Smooth muscle cell (in vitro differentiated cells): ENCODE results near the gene LCLAT1. TPM values are rescaled to one million over a fixed set of nuclear protein-coding genes. Genes with fewer than 3 reads are reported as not detected.
A peak's percentile ranks its signal among the peaks of the same experiment; 100 is the strongest.

Experiments used
- DNase-seq: peaks from one replicate; lab custom pipeline; 2025; ENCODE audit not compliant: unreplicated experiment; lab: John Stamatoyannopoulos, UW
- H2AFZ ChIP-seq: fragments of 200-600 bp; sonication (generic); 2 replicates; pipeline ENCODE4 v1.6.0; 2016; ENCODE audit warnings: antibody characterized with exemption, low read depth, mild to moderate bottlenecking
- H3F3A ChIP-seq: fragments of 200-600 bp; sonication (generic); 2 replicates; pipeline ENCODE4 v1.6.0; 2017; ENCODE audit warnings: antibody characterized with exemption, low read depth
- H3K27ac ChIP-seq: fragments of 200-600 bp; sonication (generic); 2 replicates; pipeline ENCODE4 v1.5.1; 2016; ENCODE audit warnings: low read depth, mild to moderate bottlenecking
- H3K27me3 ChIP-seq: fragments of 200-600 bp; sonication (generic); 2 replicates; pipeline ENCODE4 v1.6.1; 2016; ENCODE audit warnings: low read depth, mild to moderate bottlenecking
- H3K36me3 ChIP-seq: fragments of 200-600 bp; sonication (generic); 2 replicates; pipeline ENCODE4 v1.5.1; 2016; ENCODE audit warnings: low read depth
- H3K4me1 ChIP-seq: fragments of 200-600 bp; sonication (generic); 2 replicates; pipeline ENCODE4 v1.5.1; 2016; ENCODE audit warnings: low read depth
- H3K4me2 ChIP-seq: fragments of 200-600 bp; sonication (generic); 2 replicates; pipeline ENCODE4 v1.6.0; 2016; ENCODE audit warnings: mild to moderate bottlenecking
- H3K4me3 ChIP-seq: fragments of 200-600 bp; sonication (generic); 2 replicates; pipeline ENCODE4 v1.5.1; 2016; ENCODE audit warnings: mild to moderate bottlenecking
- H3K79me2 ChIP-seq: fragments of 200-600 bp; sonication (generic); 2 replicates; pipeline ENCODE4 v1.6.0; 2016; ENCODE audit warnings: low read depth, mild to moderate bottlenecking
- H3K9ac ChIP-seq: fragments of 200-600 bp; sonication (generic); 2 replicates; pipeline ENCODE4 v1.6.0; 2016; ENCODE audit warnings: low read depth
- H3K9me3 ChIP-seq: fragments of 200-600 bp; sonication (generic); replicated peaks from 2 replicates; pipeline ENCODE4 v1.5.1; 2016; ENCODE audit warnings: low read depth
- H4K20me1 ChIP-seq: fragments of 200-600 bp; sonication (generic); 2 replicates; pipeline ENCODE4 v1.6.0; 2016; ENCODE audit warnings: low read depth
- WGBS: methylation state at CpG from one replicate; pipeline ENCODE4 v1.1.7; 2016; ENCODE audit warnings: low lambda C conversion rate; 5-methylcytosine and 5-hydroxymethylcytosine counted together
- polyA plus RNA-seq: library from polyadenylated mRNA; unstranded; fragments of >200 nt; fragmentation: Nextera tagmentation; extraction: Ambion mirVana; gene quantifications from 2 replicates; pipeline ENCODE4 v1.2.1, GENCODE V29; 2016
- total RNA-seq: library from RNA; depleted of rRNA; stranded (reverse); fragments of >200 nt; gene quantifications from 2 replicates; pipeline ENCODE4 v1.2.3, GENCODE V29; 2014
- TF ChIP-seq, protein P1 (sequence below): fragments of 200-600 bp; sonication (generic); IDR thresholded peaks from 2 replicates; pipeline ENCODE4 v1.5.1; 2017; ENCODE audit warnings: borderline replicate concordance, mild to moderate bottlenecking, antibody characterized with exemption; ENCODE audit not compliant: insufficient read depth, poor library complexity, severe bottlenecking

The LCLAT1 gene
- total and polyA plus RNA-seq, 2 experiments from 2014 or later, result 2.6 to 11.7 TPM

DNA sequence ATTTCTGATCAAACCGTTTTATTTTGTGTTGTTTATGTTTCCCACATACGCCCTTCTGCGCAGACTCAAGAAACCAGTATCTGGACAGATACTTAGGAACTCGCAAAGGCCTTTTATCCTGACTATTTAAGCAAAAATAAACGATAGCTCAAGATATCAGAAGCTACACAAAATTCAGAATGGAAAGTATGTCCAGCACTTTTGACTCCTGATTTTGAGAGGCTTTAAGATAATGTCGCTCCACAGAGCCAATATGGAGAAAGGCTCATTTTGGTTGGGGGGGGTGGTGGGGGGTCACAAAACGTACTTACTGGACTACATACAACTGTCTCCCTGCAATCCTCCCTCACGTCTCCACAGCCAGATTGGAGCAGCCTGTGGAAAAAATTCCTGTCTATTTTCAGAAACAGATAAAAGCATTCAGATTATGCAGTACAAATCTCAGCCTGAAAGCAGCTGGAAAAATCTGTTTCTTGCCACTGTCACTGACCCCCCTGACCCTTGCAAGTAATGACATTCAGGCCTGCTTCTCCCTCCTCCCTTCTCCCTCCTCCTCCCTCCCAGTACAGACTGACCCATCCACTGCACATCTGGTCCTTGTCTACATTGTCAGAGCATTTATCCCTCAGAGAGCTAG is 34.9 kb upstream of the LCLAT1 start:
- DNase-seq, result no peak
- no peak overlapping the region for H3K9ac ChIP-seq
- WGBS, result 16% methylated on average over 8 of the region's 8 CpGs
- peak overlapping the region; percentile 40 for H3K27ac ChIP-seq
- peak overlapping the region; percentile 22 for H3K4me2 ChIP-seq
- peaks cover 25% of the 10 kb centered on the region for H3K4me1 ChIP-seq
- no peaks in the 10 kb centered on the region for H3K36me3 ChIP-seq
- H2AFZ ChIP-seq, result no peak overlapping the region
- no peaks in the 10 kb centered on the region for H3K27me3 ChIP-seq
- peaks cover 48% of the 10 kb centered on the region for H3F3A ChIP-seq
- H3K4me3 ChIP-seq, result no peak overlapping the region
- H3K79me2 ChIP-seq, result no peaks in the 10 kb centered on the region
- no peaks in the 10 kb centered on the region for H4K20me1 ChIP-seq
- TF ChIP-seq, protein P1, sequence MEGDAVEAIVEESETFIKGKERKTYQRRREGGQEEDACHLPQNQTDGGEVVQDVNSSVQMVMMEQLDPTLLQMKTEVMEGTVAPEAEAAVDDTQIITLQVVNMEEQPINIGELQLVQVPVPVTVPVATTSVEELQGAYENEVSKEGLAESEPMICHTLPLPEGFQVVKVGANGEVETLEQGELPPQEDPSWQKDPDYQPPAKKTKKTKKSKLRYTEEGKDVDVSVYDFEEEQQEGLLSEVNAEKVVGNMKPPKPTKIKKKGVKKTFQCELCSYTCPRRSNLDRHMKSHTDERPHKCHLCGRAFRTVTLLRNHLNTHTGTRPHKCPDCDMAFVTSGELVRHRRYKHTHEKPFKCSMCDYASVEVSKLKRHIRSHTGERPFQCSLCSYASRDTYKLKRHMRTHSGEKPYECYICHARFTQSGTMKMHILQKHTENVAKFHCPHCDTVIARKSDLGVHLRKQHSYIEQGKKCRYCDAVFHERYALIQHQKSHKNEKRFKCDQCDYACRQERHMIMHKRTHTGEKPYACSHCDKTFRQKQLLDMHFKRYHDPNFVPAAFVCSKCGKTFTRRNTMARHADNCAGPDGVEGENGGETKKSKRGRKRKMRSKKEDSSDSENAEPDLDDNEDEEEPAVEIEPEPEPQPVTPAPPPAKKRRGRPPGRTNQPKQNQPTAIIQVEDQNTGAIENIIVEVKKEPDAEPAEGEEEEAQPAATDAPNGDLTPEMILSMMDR, result no peak
- H3K9me3 ChIP-seq, result no peaks in the 10 kb centered on the region

DNA sequence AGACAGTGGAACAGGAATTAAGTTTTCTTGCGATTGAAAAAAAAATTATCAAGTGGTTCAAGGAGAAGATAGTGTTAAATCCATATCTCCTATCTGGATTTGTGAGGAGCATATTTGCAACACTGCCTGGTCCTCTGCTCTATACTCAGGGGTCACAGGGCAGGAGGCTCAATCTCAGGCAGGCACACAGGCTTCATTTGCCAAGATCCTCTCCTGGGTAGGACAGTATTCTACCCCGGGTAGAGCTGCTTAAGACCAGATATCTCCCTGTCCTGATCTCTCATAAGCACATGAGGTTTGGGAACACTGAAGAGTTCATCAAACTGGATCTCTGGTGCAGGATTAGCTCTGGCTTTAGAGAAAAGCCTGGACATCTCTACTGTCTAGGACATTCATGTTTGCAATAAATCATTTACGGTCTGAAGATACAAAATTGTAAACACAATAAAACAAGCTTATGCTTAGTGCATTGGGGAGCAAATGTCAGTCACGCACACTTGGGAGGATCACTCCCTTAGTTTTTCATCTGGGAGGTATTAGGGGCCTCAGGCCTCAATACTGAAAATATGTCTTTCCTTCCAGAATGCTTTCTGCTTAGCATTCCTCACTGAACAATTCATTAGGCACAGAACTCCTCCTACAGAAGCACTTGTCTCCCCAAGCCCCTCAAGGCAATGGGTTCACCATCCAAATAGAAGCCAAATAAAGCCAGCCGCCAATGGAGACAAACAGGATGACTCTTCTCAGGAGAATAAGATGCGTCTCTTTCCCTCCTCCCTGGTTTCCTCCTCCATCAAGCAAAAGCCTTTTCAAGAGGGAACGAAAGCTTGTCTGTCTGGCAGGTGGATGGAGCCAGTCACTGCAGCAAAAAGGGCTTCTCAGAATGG is 34.1 kb upstream of the LCLAT1 start:
- peak overlapping the region; percentile 40 for H3K27ac ChIP-seq
- no peak overlapping the region for H3K4me3 ChIP-seq
- H3K79me2 ChIP-seq, result no peaks in the 10 kb centered on the region
- no peaks in the 10 kb centered on the region for H3K27me3 ChIP-seq
- no peak for DNase-seq
- no peaks in the 10 kb centered on the region for H4K20me1 ChIP-seq
- no peak overlapping the region for H3K9ac ChIP-seq
- H3K36me3 ChIP-seq, result no peaks in the 10 kb centered on the region
- H3F3A ChIP-seq, result peaks cover 50% of the 10 kb centered on the region
- 27% methylated on average over 7 of the region's 7 CpGs for WGBS
- no peak overlapping the region for H2AFZ ChIP-seq
- TF ChIP-seq, protein P1, result no peak
- H3K4me1 ChIP-seq, result peaks cover 26% of the 10 kb centered on the region
- H3K9me3 ChIP-seq, result no peaks in the 10 kb centered on the region
- peak overlapping the region; percentile 22 for H3K4me2 ChIP-seq

DNA sequence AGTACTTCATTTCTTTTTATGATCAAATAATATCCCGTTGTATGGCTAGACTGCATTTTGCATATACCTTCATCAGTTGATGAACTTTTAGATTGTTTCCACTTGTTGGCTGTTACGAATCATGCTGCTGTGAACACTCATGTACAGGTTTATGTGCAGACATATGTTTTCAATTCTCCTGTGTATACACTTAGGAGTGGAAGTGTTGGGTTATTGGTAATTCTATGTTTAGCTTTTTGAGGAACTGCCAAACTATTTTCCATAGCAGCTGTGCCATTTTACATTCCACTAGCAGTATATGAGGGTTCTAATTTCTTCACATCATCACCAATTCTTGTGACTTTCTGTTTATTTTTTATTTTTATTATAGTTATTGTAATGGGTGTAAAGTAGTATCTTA is 32.1 kb upstream of the LCLAT1 start:
- DNase-seq, result no peak
- H3K36me3 ChIP-seq, result no peaks in the 10 kb centered on the region
- H3K9ac ChIP-seq, result no peak overlapping the region
- no peaks in the 10 kb centered on the region for H3K79me2 ChIP-seq
- TF ChIP-seq, protein P1, result no peak
- no peak overlapping the region for H3K27ac ChIP-seq
- WGBS, result 94% methylated on average over 2 of the region's 2 CpGs
- H3K27me3 ChIP-seq, result no peaks in the 10 kb centered on the region
- peaks cover 35% of the 10 kb centered on the region for H3F3A ChIP-seq
- H3K9me3 ChIP-seq, result no peaks in the 10 kb centered on the region
- H2AFZ ChIP-seq, result no peak overlapping the region
- peaks cover 22% of the 10 kb centered on the region for H3K4me1 ChIP-seq
- H3K4me2 ChIP-seq, result no peak overlapping the region
- H4K20me1 ChIP-seq, result no peaks in the 10 kb centered on the region
- no peak overlapping the region for H3K4me3 ChIP-seq
